ENCODE measurements around the gene DPYD. TPM values are rescaled to one million over a fixed set of nuclear protein-coding genes. Genes with fewer than 3 reads are reported as not detected.

The DPYD gene
- total and polyA plus RNA-seq, 10 of the 15 experiments (the other 5 are each of a cell fraction or from before 2014, with no cell fraction given) = 5.7 to 23.8 (median 10.2) TPM

- no peaks in the 10 kb centered on the region for H3K9me3 ChIP-seq (replicated peaks; ENCODE audit: control insufficient read depth, insufficient read depth, low read length)
- no peaks in the 10 kb centered on the region for H3K79me2 ChIP-seq (ENCODE audit: control insufficient read depth, insufficient read depth, low read length)
- TF ChIP-seq HDAC2 (IDR thresholded peaks at IDR 0.05) (no peak), POLR2AphosphoS2 (IDR thresholded peaks at IDR 0.05; ENCODE audit: low read depth, low read length) (no peak), EED (IDR thresholded peaks at IDR 0.05; ENCODE audit: low read depth) (no peak), IRF4 (IDR thresholded peaks at IDR 0.05; ENCODE audit: low read depth, low read length) (no peak)
- no peak overlapping the region for H3K27ac ChIP-seq (ENCODE audit: control insufficient read depth, insufficient read depth)
- WGBS (ENCODE audit: insufficient coverage, insufficient replicate concordance, low lambda C conversion rate, missing lambda C conversion rate) = 0% methylated on average over 1 of the region's 1 CpG
- ATAC-seq (no peak), FAIRE-seq (no peak), DNase-seq (ENCODE audit: low read depth, low spot score) (no peak)
- SMC1A ChIA-PET (ENCODE audit: uncharacterized antibody, unreplicated experiment) = no interaction called here
- H2AFZ ChIP-seq (ENCODE audit: control insufficient read depth, low read depth, low read length) = no peak overlapping the region
- H3K4me3 ChIP-seq = no peak overlapping the region
- CTCF ChIA-PET = interaction anchor here (1.8 kb wide), 1 partner anchor 26 kb away, joined by 4 read pairs; no protein-coding TSS in a partner anchor
- no TSS peak for BruUV-seq (replicated peaks)
- no peaks in the 10 kb centered on the region for H3K27me3 ChIP-seq (replicated peaks in 1 of 2; ENCODE audit: control insufficient read depth in 2 of 2, insufficient read depth in 2 of 2, low read length in 1 of 2)
- H3K9ac ChIP-seq (ENCODE audit: control insufficient read depth, insufficient read depth, low read length) = no peak overlapping the region
- POLR2A ChIA-PET = no interaction called here
- no peaks in the 10 kb centered on the region for H3K36me3 ChIP-seq (ENCODE audit: control insufficient read depth in 2 of 2, insufficient read depth in 2 of 2, low read length in 1 of 2)
- intact Hi-C loops (cut with micrococcal nuclease; ENCODE audit: unreplicated experiment) = no loop called here
- H3K4me2 ChIP-seq (ENCODE audit: control insufficient read depth, insufficient read depth) = no peak overlapping the region
- RAD21 ChIA-PET (ENCODE audit: unreplicated experiment) = no interaction called here
- in situ Hi-C loops (cut with MboI) = no loop called here
- no peaks in the 10 kb centered on the region for H4K20me1 ChIP-seq (ENCODE audit: control insufficient read depth, insufficient read depth)
- no peaks in the 10 kb centered on the region for H3K4me1 ChIP-seq (ENCODE audit: control insufficient read depth, insufficient read depth, low read length)
These were observed 716.4 kb downstream of the DPYD start for GRCh38 chr1:97204468-97204867.

GRCh38 chr1:97202481-97203380, 718.1 kb downstream of the DPYD start:
- Histone ChIP-seq H3K36me3 (ENCODE audit: control insufficient read depth in 2 of 2, insufficient read depth in 2 of 2, low read length in 1 of 2) (no peaks in the 10 kb centered on the region), H3K27ac (ENCODE audit: control insufficient read depth, insufficient read depth) (no peak overlapping the region), H2AFZ (ENCODE audit: control insufficient read depth, low read depth, low read length) (no peak overlapping the region), H3K9ac (ENCODE audit: control insufficient read depth, insufficient read depth, low read length) (no peak overlapping the region), H3K4me3 (no peak overlapping the region), H3K79me2 (ENCODE audit: control insufficient read depth, insufficient read depth, low read length) (no peaks in the 10 kb centered on the region), H4K20me1 (ENCODE audit: control insufficient read depth, insufficient read depth) (no peaks in the 10 kb centered on the region), H3K4me1 (ENCODE audit: control insufficient read depth, insufficient read depth, low read length) (no peaks in the 10 kb centered on the region), H3K4me2 (ENCODE audit: control insufficient read depth, insufficient read depth) (no peak overlapping the region), H3K27me3 (replicated peaks in 1 of 2; ENCODE audit: control insufficient read depth in 2 of 2, insufficient read depth in 2 of 2, low read length in 1 of 2) (no peaks in the 10 kb centered on the region), H3K9me3 (replicated peaks; ENCODE audit: control insufficient read depth, insufficient read depth, low read length) (no peaks in the 10 kb centered on the region)
- ChIA-PET POLR2A (interaction anchor here (0.6 kb wide), 1 partner anchor 62 kb away, joined by 3 read pairs; no protein-coding TSS in a partner anchor), CTCF (no interaction called here), RAD21 (ENCODE audit: unreplicated experiment) (no interaction called here), SMC1A (ENCODE audit: uncharacterized antibody, unreplicated experiment) (interaction anchor here (1.0 kb wide), 1 partner anchor 17 kb away, joined by 3 read pairs; no protein-coding TSS in a partner anchor)
- TF ChIP-seq CHD1 (IDR thresholded peaks at IDR 0.05; ENCODE audit: low read depth, low read length) (no peak), BCL11A (IDR thresholded peaks at IDR 0.05; ENCODE audit: low read depth, low read length) (no peak), SRF (IDR thresholded peaks at IDR 0.05; ENCODE audit: low read depth in 2 of 2, low read length in 2 of 2) (no peak), CHD4 (IDR thresholded peaks at IDR 0.05) (no peak), GATAD2B (conservative IDR thresholded peaks at IDR 0.05; ENCODE audit: low read depth) (no peak), IKZF1 (conservative IDR thresholded peaks at IDR 0.05) (no peak)
- DNase-seq (ENCODE audit: low read depth, low spot score) (no peak), ATAC-seq (no peak), FAIRE-seq (no peak)
- in situ Hi-C loops (cut with MboI) = no loop called here
- 13% methylated on average over 5 of the region's 5 CpGs for WGBS (ENCODE audit: insufficient coverage, insufficient replicate concordance, low lambda C conversion rate, missing lambda C conversion rate)
- intact Hi-C loops (cut with micrococcal nuclease; ENCODE audit: unreplicated experiment) = no loop called here
- no TSS peak for BruUV-seq (replicated peaks)

Data from GM12878 (cell line).